ENCODE data around the gene TNKS1BP1. TPM values are rescaled to one million over a fixed set of nuclear protein-coding genes. Genes with fewer than 3 reads are reported as not detected.
"Not testable (repeated sequence)": the region's sequence is repeated elsewhere in the genome, so short reads cannot be mapped to it uniquely, and the experiment has no call there.

TNKS1BP1 gene
- total RNA-seq, 4 donors from 2014 or later: 241 to 276 (median 272) TPM

- Histone ChIP-seq H3K4me1 (peaks cover 26% of the 10 kb centered on the region), H3K36me3 (no peaks in the 10 kb centered on the region), H3K27ac (no peak overlapping the region), H3K4me3 (no peak overlapping the region), H3K27me3 (no peaks in the 10 kb centered on the region), H3K9me3 (no peaks in the 10 kb centered on the region)
- TF ChIP-seq POLR2AphosphoS5 (IDR thresholded peaks at IDR 0.05) (no peak), EP300 (IDR thresholded peaks at IDR 0.05) (no peak), CTCF (IDR thresholded peaks at IDR 0.05) (no peak)
- DNase-seq (ENCODE audit: low spot score in 2 of 2): no peak
- 85% methylated on average over 3 of the region's 3 CpGs for WGBS
Observed at GRCh38 chr11:57361926-57362325, 37.2 kb upstream of the TNKS1BP1 start.

- not testable (repeated sequence) for H3K4me3 ChIP-seq; H3K36me3 ChIP-seq; H3K27ac ChIP-seq; H3K9me3 ChIP-seq; DNase-seq (ENCODE audit: low spot score in 2 of 2); H3K27me3 ChIP-seq
- peaks cover 26% of the 10 kb centered on the region for H3K4me1 ChIP-seq
Observed at GRCh38 chr11:57361420-57361819, 36.7 kb upstream of the TNKS1BP1 start.

GRCh38 chr11:57360991-57361390, 36.2 kb upstream of the TNKS1BP1 start:
- no peaks in the 10 kb centered on the region for H3K27me3 ChIP-seq
- no peaks in the 10 kb centered on the region for H3K36me3 ChIP-seq
- no peaks in the 10 kb centered on the region for H3K9me3 ChIP-seq
- no peak overlapping the region for H3K4me3 ChIP-seq
- WGBS: 96% methylated on average over 8 of the region's 8 CpGs
- H3K4me1 ChIP-seq: peaks cover 26% of the 10 kb centered on the region
- no peak overlapping the region for H3K27ac ChIP-seq
- TF ChIP-seq POLR2AphosphoS5 (IDR thresholded peaks at IDR 0.05) (no peak), CTCF (IDR thresholded peaks at IDR 0.05) (no peak), POLR2A (IDR thresholded peaks at IDR 0.05) (no peak), EP300 (IDR thresholded peaks at IDR 0.05) (no peak)
- no peak for DNase-seq (ENCODE audit: low spot score in 2 of 2)

- H3K9me3 ChIP-seq: no peaks in the 10 kb centered on the region
- 84% methylated on average over 9 of the region's 9 CpGs for WGBS
Observed at GRCh38 chr11:57359896-57360690, 35.3 kb upstream of the TNKS1BP1 start.

GRCh38 chr11:57359396-57359795, 34.6 kb upstream of the TNKS1BP1 start:
- H3K4me3 ChIP-seq: no peak overlapping the region
- peaks cover 28% of the 10 kb centered on the region for H3K4me1 ChIP-seq
- H3K27me3 ChIP-seq: no peaks in the 10 kb centered on the region
- H3K36me3 ChIP-seq: no peaks in the 10 kb centered on the region
- 68% methylated on average over 5 of the region's 5 CpGs for WGBS
- TF ChIP-seq EP300 (IDR thresholded peaks at IDR 0.05) (no peak), CTCF (IDR thresholded peaks at IDR 0.05) (no peak), POLR2AphosphoS5 (IDR thresholded peaks at IDR 0.05) (no peak), POLR2A (IDR thresholded peaks at IDR 0.05) (no peak)
- no peak for DNase-seq (ENCODE audit: low spot score in 2 of 2)
- H3K9me3 ChIP-seq: no peaks in the 10 kb centered on the region
- H3K27ac ChIP-seq: no peak overlapping the region

More at GRCh38 chr11:57359896-57360690, 35.3 kb upstream of the TNKS1BP1 start:
- no peaks in the 10 kb centered on the region for H3K27me3 ChIP-seq
- no peak overlapping the region for H3K4me3 ChIP-seq
- H3K36me3 ChIP-seq: no peaks in the 10 kb centered on the region
- H3K27ac ChIP-seq: no peak overlapping the region
- TF ChIP-seq POLR2A (IDR thresholded peaks at IDR 0.05): no peak
- no peak for TF ChIP-seq CTCF (IDR thresholded peaks at IDR 0.05)
- TF ChIP-seq EP300 (IDR thresholded peaks at IDR 0.05): no peak
- no peak for TF ChIP-seq POLR2AphosphoS5 (IDR thresholded peaks at IDR 0.05)
- H3K4me1 ChIP-seq: peaks cover 26% of the 10 kb centered on the region
- DNase-seq (ENCODE audit: low spot score in 2 of 2): no peak
